ENCODE measurements around the gene LRRC15. TPM values are rescaled to one million over a fixed set of nuclear protein-coding genes. Genes with fewer than 3 reads are reported as not detected.

The LRRC15 gene
- total and polyA plus RNA-seq, 7 donors = 0.01 to 0.09 (median 0.04) TPM; not detected in 4

GRCh38 chr3:194325424-194326153, 44.0 kb downstream of the LRRC15 start:
- Histone ChIP-seq H3K4me3 (no peak overlapping the region), H3K27ac (no peak overlapping the region), H3K36me3 (ENCODE audit: insufficient read depth in 1 of 2, low read depth in 1 of 2) (no peaks in the 10 kb centered on the region), H3K27me3 (ENCODE audit: insufficient read depth in 3 of 3, low read length in 2 of 3) (no peaks in the 10 kb centered on the region), H3K4me1 (peaks cover 24% of the 10 kb centered on the region), H3K9me3 (no peaks in the 10 kb centered on the region)
- TF ChIP-seq, protein P1, sequence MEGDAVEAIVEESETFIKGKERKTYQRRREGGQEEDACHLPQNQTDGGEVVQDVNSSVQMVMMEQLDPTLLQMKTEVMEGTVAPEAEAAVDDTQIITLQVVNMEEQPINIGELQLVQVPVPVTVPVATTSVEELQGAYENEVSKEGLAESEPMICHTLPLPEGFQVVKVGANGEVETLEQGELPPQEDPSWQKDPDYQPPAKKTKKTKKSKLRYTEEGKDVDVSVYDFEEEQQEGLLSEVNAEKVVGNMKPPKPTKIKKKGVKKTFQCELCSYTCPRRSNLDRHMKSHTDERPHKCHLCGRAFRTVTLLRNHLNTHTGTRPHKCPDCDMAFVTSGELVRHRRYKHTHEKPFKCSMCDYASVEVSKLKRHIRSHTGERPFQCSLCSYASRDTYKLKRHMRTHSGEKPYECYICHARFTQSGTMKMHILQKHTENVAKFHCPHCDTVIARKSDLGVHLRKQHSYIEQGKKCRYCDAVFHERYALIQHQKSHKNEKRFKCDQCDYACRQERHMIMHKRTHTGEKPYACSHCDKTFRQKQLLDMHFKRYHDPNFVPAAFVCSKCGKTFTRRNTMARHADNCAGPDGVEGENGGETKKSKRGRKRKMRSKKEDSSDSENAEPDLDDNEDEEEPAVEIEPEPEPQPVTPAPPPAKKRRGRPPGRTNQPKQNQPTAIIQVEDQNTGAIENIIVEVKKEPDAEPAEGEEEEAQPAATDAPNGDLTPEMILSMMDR (IDR thresholded peaks at IDR 0.05) = no peak
- no peak for DNase-seq
- intact Hi-C loops (cut with DNase I) = no loop called here
- WGBS, 3 donors = 81 to 86% (median 84%) methylated on average over 15 of the region's 15 CpGs
- ATAC-seq = no peak

- H3K27ac ChIP-seq = no peak overlapping the region
- no peak for DNase-seq
- no peak overlapping the region for H3K4me3 ChIP-seq
- H3K36me3 ChIP-seq (ENCODE audit: insufficient read depth in 1 of 2, low read depth in 1 of 2) = no peaks in the 10 kb centered on the region
- TF ChIP-seq, protein P1 (IDR thresholded peaks at IDR 0.05) = no peak
- H3K27me3 ChIP-seq (ENCODE audit: insufficient read depth in 3 of 3, low read length in 2 of 3) = no peaks in the 10 kb centered on the region
- intact Hi-C loops (cut with DNase I) = loop anchor here in 1 of 2 donors (5.0 kb wide), 1 partner anchor 328 kb away; no protein-coding TSS in a partner anchor
- 93 to 97% (median 96%) methylated on average over 3 of the region's 3 CpGs for WGBS, 3 donors
- peaks cover 23% of the 10 kb centered on the region for H3K4me1 ChIP-seq
- H3K9me3 ChIP-seq = no peaks in the 10 kb centered on the region
- ATAC-seq = no peak
These were observed 44.7 kb downstream of the LRRC15 start for GRCh38 chr3:194324823-194325327.

DNA sequence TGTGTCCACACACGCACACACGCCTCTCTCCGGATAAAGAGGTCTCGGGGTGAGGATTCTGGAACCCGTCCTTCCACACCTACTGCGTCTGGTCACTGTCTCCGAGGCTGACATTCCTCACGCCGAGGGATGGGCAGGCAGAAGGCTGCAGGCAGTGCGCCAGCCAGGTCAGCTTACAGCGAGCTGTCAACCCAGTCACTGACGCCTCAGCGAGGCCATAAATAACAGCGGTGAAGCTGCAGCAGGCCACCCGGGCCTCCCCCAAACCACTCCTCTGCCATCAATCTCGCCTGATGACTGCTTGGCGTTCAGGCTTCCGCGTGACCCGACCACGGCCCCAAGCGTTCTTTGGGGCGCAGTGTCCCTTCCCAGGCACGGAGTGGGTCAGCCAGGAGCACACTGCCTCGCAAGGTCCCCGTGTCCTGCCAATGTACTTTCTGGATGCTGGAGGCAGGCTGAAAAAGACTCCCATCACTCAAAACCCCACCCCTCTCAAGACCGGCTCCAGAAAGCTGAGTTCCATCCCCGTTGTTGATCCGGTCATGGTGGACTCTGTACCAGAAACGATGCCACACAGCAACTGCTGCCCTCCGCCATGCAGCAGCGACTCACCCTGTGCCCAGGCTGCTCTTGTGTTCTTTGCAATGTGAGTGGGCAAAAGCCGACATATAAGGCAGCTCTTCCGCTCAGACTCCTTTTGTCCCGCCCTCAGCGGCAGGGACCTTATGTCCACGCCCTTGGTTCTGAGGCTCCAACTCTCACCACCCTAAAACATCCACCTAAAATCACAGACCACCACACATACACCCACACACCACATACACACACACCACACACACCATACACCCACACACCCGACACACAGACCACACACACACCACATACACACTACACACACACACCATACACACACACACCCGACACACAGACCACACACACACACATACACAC, 45.5 kb downstream of the LRRC15 start:
- DNase-seq (peak; percentile 88 to 97), ATAC-seq (peak; percentile 89 to 94 (median 90))
- peak overlapping the region; percentile 89 for H3K27ac ChIP-seq
- no peaks in the 10 kb centered on the region for H3K27me3 ChIP-seq (ENCODE audit: insufficient read depth in 3 of 3, low read length in 2 of 3)
- no peaks in the 10 kb centered on the region for H3K9me3 ChIP-seq
- intact Hi-C loops (cut with DNase I) = loop anchor here in 1 of 2 donors (5.0 kb wide), 1 partner anchor 327 kb away; no protein-coding TSS in a partner anchor
- H3K36me3 ChIP-seq (ENCODE audit: insufficient read depth in 1 of 2, low read depth in 1 of 2) = no peaks in the 10 kb centered on the region
- 10 to 21% (median 13%) methylated on average over 39 of the region's 39 CpGs for WGBS, 3 donors
- peak overlapping the region; percentile 63 for H3K4me3 ChIP-seq
- H3K4me1 ChIP-seq = peaks cover 23% of the 10 kb centered on the region
- TF ChIP-seq, protein P1 (IDR thresholded peaks at IDR 0.05) = no peak

DNA sequence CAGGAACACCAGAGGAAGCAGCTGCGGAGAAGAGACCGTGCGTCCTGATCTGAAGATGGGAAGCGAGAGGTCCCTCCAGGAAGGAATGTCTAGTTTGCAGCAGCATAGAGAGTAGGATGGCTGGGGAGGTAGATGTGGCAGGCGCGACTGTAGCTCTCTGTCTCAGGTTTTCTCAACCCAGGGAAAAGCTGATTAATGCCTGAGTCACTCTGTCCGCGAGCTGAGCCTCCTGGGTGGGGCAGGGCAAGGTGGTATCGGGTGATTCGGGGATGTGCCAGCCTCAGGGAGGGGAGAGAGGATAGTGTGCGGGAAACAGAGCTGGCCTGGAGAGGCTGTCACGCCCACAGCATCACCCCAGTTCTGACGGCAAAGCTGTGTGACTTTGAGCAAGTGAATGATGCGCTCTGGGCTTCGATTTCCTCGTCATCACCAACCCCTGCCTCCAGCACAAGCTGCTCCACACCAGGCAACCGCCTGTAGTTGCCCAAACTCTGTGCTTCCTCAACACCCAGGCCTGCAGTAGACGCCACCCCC, 46.8 kb downstream of the LRRC15 start:
- Histone ChIP-seq H3K27me3 (ENCODE audit: insufficient read depth in 3 of 3, low read length in 2 of 3) (no peaks in the 10 kb centered on the region), H3K36me3 (ENCODE audit: insufficient read depth in 1 of 2, low read depth in 1 of 2) (no peaks in the 10 kb centered on the region), H3K27ac (peak overlapping the region; percentile 89), H3K9me3 (no peaks in the 10 kb centered on the region), H3K4me1 (peaks cover 19% of the 10 kb centered on the region), H3K4me3 (no peak overlapping the region)
- peak; percentile 48 to 80 for DNase-seq
- peak; percentile 51 to 69 (median 59) for ATAC-seq
- WGBS, 3 donors = 72% methylated on average over 18 of the region's 18 CpGs
- intact Hi-C loops (cut with DNase I) = loop anchor here in 1 of 2 donors (5.0 kb wide), 1 partner anchor 325 kb away; no protein-coding TSS in a partner anchor
- TF ChIP-seq, protein P1 (IDR thresholded peaks at IDR 0.05) = no peak
